Mucosa of descending colon (tissue), 3 donors: ENCODE data around the gene GAL. TPM values are rescaled to one million over a fixed set of nuclear protein-coding genes. Genes with fewer than 3 reads are reported as not detected.
A peak's percentile ranks its signal among the peaks of the same experiment; 100 is the strongest.
"Not testable (repeated sequence)": the region's sequence is repeated elsewhere in the genome, so short reads cannot be mapped to it uniquely, and the experiment has no call there.

Experiments used
- ATAC-seq: fragments of 200-7000 bp; cut with Tn5 transposase; one replicate; pipeline ENCODE4 v1.9.1; 2020; ENCODE audit warnings: mild to moderate bottlenecking, moderate library complexity
- DNase-seq, 3 donors: peaks; one replicate each; pipeline ENCODE4 v3.0.0-alpha.2; 2020
- H3K36me3 ChIP-seq: fragments of 200-600 bp; one replicate; pipeline ENCODE4 v1.8.0; 2021; ENCODE audit warnings: low read depth, mild to moderate bottlenecking
- H3K4me1 ChIP-seq: fragments of 200-600 bp; one replicate; pipeline ENCODE4 v1.8.0; 2021; ENCODE audit warnings: low read depth, mild to moderate bottlenecking
- H3K4me3 ChIP-seq: fragments of 200-600 bp; one replicate; pipeline ENCODE4 v1.8.0; 2021; ENCODE audit warnings: mild to moderate bottlenecking
- H3K9me3 ChIP-seq: fragments of 200-600 bp; one replicate; pipeline ENCODE4 v1.8.0; 2021; ENCODE audit warnings: mild to moderate bottlenecking
- CTCF ChIP-seq: fragments of 200-600 bp; IDR thresholded peaks from one replicate; pipeline ENCODE4 v1.8.0; 2022; ENCODE audit warnings: antibody characterized with exemption, mild to moderate bottlenecking
- intact Hi-C, 2 donors: fragments of 100-400 bp; cut with DNase I in 1 of 2; cut with micrococcal nuclease in 1 of 2; formaldehyde crosslinking; loops; one replicate each; pipeline versions ENCODE4 v1.11.0 to v1.11.1; 2022; cut with DNase I, micrococcal nuclease
- long read RNA-seq, 2 donors: library from polyadenylated mRNA; unstranded; transcript quantifications; one replicate each; pipeline ENCODE4 v2.0.0, GENCODE V29; 2019 to 2021
- total RNA-seq, 3 donors: library from RNA; stranded (reverse); fragmentation: NEBNext Ultra II Directional in 2 of 3; extraction: Animal tissue kit (Norgen Biotek cat#: 25700) in 2 of 3; gene quantifications; one replicate each; pipeline versions ENCODE4 v1.2.1 to v1.2.4, GENCODE V29; 2021 to 2023
- donor health status: DM: no; HTN: no; CAD: no; lungs with moderate emphysema.
- donor health status: DM: no; HTN: no; CAD: no.
- donor health status: DM: no; HTN: yes; CAD: no.

GAL gene
- 1 to 10 TPM; 1.5 to 8.4 (median 2.4) TPM for total RNA-seq
- long read RNA-seq, donor 1, partial matches to known transcripts: 0 of 3 reads
- long read RNA-seq, donor 1, other reads (novel, unspliced or antisense): 0 of 3 reads
- long read RNA-seq, donor 2, partial matches to known transcripts: 0 of 1 reads
- long read RNA-seq, donor 2, other reads (novel, unspliced or antisense): 0 of 1 reads

DNA sequence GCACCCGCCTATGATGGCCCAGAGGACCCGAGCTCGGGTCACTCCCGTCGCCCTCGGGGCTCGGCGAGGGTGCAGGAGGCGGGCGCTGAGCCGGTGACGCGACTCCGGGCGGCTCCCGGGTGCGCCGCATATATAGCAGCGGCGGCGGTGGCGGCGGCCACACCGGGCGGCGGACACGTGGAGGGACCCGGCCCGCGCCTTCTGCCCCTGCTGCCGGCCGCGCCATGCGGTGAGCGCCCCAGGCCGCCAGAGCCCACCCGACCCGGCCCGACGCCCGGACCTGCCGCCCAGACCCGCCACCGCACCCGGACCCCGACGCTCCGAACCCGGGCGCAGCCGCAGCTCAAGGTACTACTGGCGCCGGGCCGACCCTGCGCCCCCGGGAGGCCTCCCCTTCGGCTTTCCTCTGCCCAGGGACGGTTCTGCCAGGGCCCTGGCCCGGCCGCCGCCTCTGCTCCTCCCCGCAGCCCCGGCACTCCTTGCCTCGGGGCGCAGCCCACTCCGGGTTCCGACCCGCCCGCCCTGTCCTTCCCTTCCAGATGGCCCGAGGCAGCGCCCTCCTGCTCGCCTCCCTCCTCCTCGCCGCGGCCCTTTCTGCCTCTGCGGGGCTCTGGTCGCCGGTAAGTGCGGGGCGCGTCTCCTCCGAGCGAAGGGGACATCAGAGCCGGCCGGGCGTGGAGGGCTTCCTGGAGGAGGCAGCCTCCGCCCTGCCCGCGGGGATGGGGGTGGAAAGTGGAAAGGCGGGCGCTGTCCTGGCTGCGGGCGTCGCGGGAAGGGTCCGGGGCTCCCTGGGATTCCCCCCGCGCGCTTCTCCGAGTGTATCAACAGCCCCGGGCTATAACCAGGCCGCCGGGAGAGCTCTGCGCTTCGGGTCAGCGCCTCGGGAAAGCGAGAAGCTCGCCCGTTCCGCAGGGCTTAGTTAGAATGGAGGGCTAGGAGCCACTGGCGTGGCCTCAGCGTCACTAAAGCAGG lies at the start of gene GAL:
GAL (plus strand) TSS at position 160 of the 972 bp plus-strand sequence; CDS start at position 540, 380 bp downstream.
- peak; percentile 75 for ATAC-seq
- H3K9me3 ChIP-seq: no peaks in the 10 kb centered on the region
- no peak for DNase-seq
- H3K4me3 ChIP-seq: no peak within 1 kb of the TSS
- TF ChIP-seq CTCF: no peak
- intact Hi-C loops: no loop called here
- H3K36me3 ChIP-seq: no peaks in the 10 kb centered on the region
- peaks cover 11% of the 10 kb centered on the region for H3K4me1 ChIP-seq

DNA sequence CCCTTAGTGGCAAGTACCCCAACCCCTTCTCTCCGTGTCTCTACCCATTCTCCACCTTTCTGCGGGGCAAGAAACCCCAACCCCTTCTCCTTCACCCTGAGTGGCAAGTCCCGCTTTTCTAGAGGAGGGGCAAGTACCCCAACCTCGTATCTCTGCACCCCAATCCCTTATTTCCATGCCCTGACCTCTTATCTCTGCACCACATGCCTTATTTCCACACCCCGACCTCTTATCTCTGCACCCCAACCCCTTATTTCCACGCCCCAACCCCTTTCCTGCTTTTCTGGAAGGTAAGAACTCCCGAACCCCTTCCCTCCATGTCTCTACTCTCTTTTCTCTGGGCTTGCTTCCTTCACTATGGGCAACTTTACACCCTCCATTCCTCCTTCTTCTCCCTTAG lies 49.7 kb upstream of the GAL start:
- intact Hi-C loops, H3K9me3 ChIP-seq, ATAC-seq, H3K4me3 ChIP-seq, DNase-seq, H3K4me1 ChIP-seq, H3K36me3 ChIP-seq: not testable (repeated sequence)

DNA sequence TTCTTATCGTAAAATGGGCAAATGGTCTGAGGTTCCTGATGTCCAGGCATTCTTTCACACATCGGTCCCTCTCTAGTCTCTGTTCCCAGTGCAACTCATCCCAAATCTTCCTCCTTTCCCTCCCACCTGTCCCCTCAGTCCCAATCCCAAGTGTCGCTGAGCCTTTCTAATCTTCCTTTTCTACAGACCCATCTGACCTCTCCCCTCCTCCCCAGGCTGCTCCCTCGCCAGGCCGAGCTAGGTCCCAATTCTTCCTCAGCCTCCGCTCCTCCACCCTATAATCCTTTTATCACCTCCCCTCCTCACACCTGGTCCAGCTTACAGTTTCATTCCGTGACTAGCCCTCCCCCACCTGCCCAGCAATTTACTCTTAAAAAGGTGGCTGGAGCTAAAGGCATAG lies 49.2 kb upstream of the GAL start:
- intact Hi-C loops, H3K4me1 ChIP-seq, ATAC-seq, H3K4me3 ChIP-seq, H3K36me3 ChIP-seq, DNase-seq, H3K9me3 ChIP-seq: not testable (repeated sequence)

DNA sequence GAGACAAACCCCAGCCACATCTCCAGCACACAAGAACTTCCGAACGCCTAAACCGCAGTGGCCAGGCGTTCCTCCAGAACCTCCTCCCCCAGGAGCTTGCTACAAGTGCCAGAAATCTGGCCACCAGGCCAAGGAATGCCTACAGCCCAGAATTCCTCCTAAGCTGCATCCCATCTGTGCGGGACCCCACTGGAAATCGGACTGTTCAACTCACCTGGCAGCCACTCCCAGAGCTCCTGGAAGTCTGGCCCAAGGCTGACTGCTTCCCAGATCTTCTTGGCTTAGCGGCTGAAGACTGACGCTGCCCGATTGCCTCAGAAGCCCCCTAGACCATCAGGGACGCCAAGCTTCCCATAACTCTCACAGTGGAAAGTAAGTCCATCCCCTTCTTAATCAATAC lies 48.5 kb upstream of the GAL start:
- H3K4me1 ChIP-seq, DNase-seq, H3K4me3 ChIP-seq, H3K9me3 ChIP-seq, H3K36me3 ChIP-seq, ATAC-seq, intact Hi-C loops: not testable (repeated sequence)

GRCh38 chr11:68639322-68639721 lies 45.0 kb upstream of the GAL start:
- ATAC-seq, DNase-seq, H3K4me3 ChIP-seq, intact Hi-C loops, H3K36me3 ChIP-seq, H3K4me1 ChIP-seq, H3K9me3 ChIP-seq: not testable (repeated sequence)

- intact Hi-C loops: no loop called here
- TF ChIP-seq CTCF: no peak
- no peaks in the 10 kb centered on the region for H3K36me3 ChIP-seq
- no peak overlapping the region for H3K4me3 ChIP-seq
- H3K9me3 ChIP-seq: peaks cover 2% of the 10 kb centered on the region
- no peaks in the 10 kb centered on the region for H3K4me1 ChIP-seq
- no peak for DNase-seq
- ATAC-seq: no peak
These were observed 42.5 kb upstream of the GAL start for GRCh38 chr11:68641880-68642279.

DNA sequence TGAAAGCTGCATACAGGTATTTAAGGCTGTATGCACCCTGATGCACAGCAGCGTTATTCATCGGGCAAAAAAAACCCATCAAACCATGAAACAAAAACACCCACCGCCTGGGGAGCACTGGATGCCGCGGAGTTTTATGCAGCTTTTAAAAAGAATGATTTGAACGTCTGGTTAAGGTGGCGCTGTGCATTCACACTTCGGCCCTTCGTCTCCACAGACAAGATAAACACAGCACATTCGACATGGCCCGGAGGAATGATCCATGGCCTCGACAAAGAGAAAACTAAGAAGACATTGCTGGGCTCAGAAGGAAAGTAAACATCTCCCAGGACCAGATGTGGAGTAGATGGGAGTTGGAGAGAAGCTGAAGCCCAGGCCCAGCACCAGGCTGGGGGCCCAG lies 40.8 kb upstream of the GAL start:
- intact Hi-C loops: no loop called here
- DNase-seq: no peak
- ATAC-seq: no peak
- no peak for TF ChIP-seq CTCF
- Histone ChIP-seq H3K36me3 (no peaks in the 10 kb centered on the region), H3K4me3 (no peak overlapping the region), H3K9me3 (peaks cover 8% of the 10 kb centered on the region), H3K4me1 (no peaks in the 10 kb centered on the region)
